B cell (primary cell): ENCODE measurements around the gene KCTD18.

Experiments used
- EZH2 ChIP-seq: IDR thresholded peaks from 2 replicates; pipeline ENCODE4 v1.6.1; 2012; ENCODE audit warnings: borderline replicate concordance, low read depth, mild to moderate bottlenecking, moderate library complexity, low read length; ENCODE audit not compliant: insufficient read depth, poor library complexity, severe bottlenecking
- TF ChIP-seq, protein P1 (sequence below): fragments of 200-600 bp; IDR thresholded peaks from one replicate; pipeline ENCODE4 v1.8.0; 2022; ENCODE audit warnings: antibody characterized with exemption, mild to moderate bottlenecking

DNA sequence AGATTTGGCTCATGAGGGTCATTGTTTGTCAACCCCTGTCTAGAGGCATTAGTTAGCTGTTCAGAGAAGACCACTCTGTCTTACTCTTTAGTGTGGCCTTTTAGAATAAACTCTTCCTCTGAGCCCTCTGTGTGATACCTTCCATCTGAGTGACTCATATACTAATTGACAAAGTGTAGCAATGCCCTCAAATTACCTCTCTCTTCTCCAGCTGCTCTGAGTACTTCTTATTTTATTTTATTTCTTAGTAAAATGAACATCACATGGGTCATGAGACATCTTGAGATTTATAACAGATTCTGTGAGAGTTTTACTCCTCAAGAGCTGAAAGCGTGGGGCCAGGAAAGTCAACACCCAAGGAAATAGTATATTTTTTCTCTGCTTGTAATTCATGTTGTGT is 67.4 kb downstream of the KCTD18 start:
- TF ChIP-seq, protein P1, sequence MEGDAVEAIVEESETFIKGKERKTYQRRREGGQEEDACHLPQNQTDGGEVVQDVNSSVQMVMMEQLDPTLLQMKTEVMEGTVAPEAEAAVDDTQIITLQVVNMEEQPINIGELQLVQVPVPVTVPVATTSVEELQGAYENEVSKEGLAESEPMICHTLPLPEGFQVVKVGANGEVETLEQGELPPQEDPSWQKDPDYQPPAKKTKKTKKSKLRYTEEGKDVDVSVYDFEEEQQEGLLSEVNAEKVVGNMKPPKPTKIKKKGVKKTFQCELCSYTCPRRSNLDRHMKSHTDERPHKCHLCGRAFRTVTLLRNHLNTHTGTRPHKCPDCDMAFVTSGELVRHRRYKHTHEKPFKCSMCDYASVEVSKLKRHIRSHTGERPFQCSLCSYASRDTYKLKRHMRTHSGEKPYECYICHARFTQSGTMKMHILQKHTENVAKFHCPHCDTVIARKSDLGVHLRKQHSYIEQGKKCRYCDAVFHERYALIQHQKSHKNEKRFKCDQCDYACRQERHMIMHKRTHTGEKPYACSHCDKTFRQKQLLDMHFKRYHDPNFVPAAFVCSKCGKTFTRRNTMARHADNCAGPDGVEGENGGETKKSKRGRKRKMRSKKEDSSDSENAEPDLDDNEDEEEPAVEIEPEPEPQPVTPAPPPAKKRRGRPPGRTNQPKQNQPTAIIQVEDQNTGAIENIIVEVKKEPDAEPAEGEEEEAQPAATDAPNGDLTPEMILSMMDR, result no peak
- no peak for TF ChIP-seq EZH2
